HCT116 (cell line): ENCODE data around the gene CABLES1. TPM values are rescaled to one million over a fixed set of nuclear protein-coding genes. Genes with fewer than 3 reads are reported as not detected.

Experiments used
- ATAC-seq: fragments of 200-7000 bp; cut with Tn5 transposase; 2 replicates; pipeline ENCODE4 v1.9.1; 2020; ENCODE audit warnings: mild to moderate bottlenecking, moderate library complexity
- BruUV-seq: library from RNA; stranded (reverse); fragments of 400-500 nt; replicated peaks from 2 replicates; lab custom pipeline; 2021; lab: Mats Ljungman, UMichigan
- CTCF ChIA-PET: fragments of 300-600 bp; sonication (Branson Sonifier 250); formaldehyde crosslinking; loops from one replicate; lab custom pipeline; 2021; ENCODE audit warnings: antibody characterized with exemption; lab: Charles Lee
- POLR2A ChIA-PET: fragments of 300-600, 350-600 bp; sonication (Branson Sonifier 250); formaldehyde crosslinking; loops from one replicate; lab custom pipeline; 2021; ENCODE audit warnings: antibody characterized with exemption; lab: Charles Lee
- RAD21 ChIA-PET, 2 experiments: fragments of 300-600 bp; sonication (Branson Sonifier 250); formaldehyde crosslinking; loops; one replicate each; lab custom pipeline; 2023; ENCODE audit warnings: low total read pairs in 2 of 2; ENCODE audit not compliant: uncharacterized antibody in 2 of 2, unreplicated experiment in 2 of 2, low non-redundant PET in 1 of 2; lab: Charles Lee
- DNase-seq: peaks from one replicate; pipeline ENCODE4 v3.0.0-alpha.2; 2010; ENCODE audit warnings: low read depth, low spot score
- H2AFZ ChIP-seq: fragments of 200-600 bp; shearing (Covaris generic), sonication (generic); 2 replicates; pipeline ENCODE4 v1.6.1; 2017; ENCODE audit warnings: low read depth, mixed run types, mixed read lengths, antibody characterized with exemption, low read length; ENCODE audit not compliant: poor library complexity, severe bottlenecking
- H3K27ac ChIP-seq: 2 replicates; pipeline ENCODE4 v1.5.1; 2012; ENCODE audit warnings: low read depth, low read length
- H3K27me3 ChIP-seq: fragments of 200-600 bp; sonication (generic); 2 replicates; pipeline ENCODE4 v1.6.1; 2016; ENCODE audit warnings: mixed run types, low read length, mixed read lengths; ENCODE audit not compliant: insufficient read depth
- H3K36me3 ChIP-seq, 2 experiments: fragments of 200-500 bp in 1 of 2; fragments of 200-600 bp in 1 of 2; sonication (Bioruptor generic) in 1 of 2; sonication (generic) in 1 of 2; 2 replicates each; pipeline versions ENCODE4 v1.5.1 to v1.6.1; 2014 to 2016; ENCODE audit warnings: low read length in 2 of 2, inconsistent platforms in 1 of 2, mixed read lengths in 1 of 2, mixed run types in 1 of 2; ENCODE audit not compliant: insufficient read depth in 2 of 2, control insufficient read depth in 1 of 2
- H3K4me1 ChIP-seq, 2 experiments: fragments of 200-600 bp in 1 of 2; sonication (generic) in 1 of 2; 2 replicates each; pipeline versions ENCODE4 v1.5.1 to v1.6.1; 2012 to 2017; ENCODE audit warnings: low read length in 2 of 2, inconsistent platforms in 1 of 2, mild to moderate bottlenecking in 1 of 2, mixed read lengths in 1 of 2, mixed run types in 1 of 2, moderate library complexity in 1 of 2; ENCODE audit not compliant: insufficient read depth in 2 of 2, control insufficient read depth in 1 of 2
- H3K4me2 ChIP-seq: fragments of 200-600 bp; sonication (generic); 2 replicates; pipeline ENCODE4 v1.6.1; 2017; ENCODE audit warnings: mixed run types, low read length, mixed read lengths
- H3K4me3 ChIP-seq, 2 experiments: fragments of 200-600 bp in 1 of 2; sonication (generic) in 1 of 2; replicated peaks in 1 of 2; 2 replicates each; pipeline ENCODE4 v1.5.1; 2011 to 2016; ENCODE audit warnings: low read length in 2 of 2, control low read depth in 1 of 2, low read depth in 1 of 2, mild to moderate bottlenecking in 1 of 2, mixed read lengths in 1 of 2, mixed run types in 1 of 2
- H3K79me2 ChIP-seq: fragments of 200-600 bp; sonication (generic); 2 replicates; pipeline ENCODE4 v1.6.1; 2017; ENCODE audit warnings: mild to moderate bottlenecking, mixed run types, low read length, moderate library complexity, mixed read lengths; ENCODE audit not compliant: insufficient read depth
- H3K9ac ChIP-seq: fragments of 200-600 bp; sonication (generic); 2 replicates; pipeline ENCODE4 v1.6.1; 2016; ENCODE audit warnings: low read length, mixed read lengths
- H3K9me2 ChIP-seq: fragments of 200-600 bp; sonication (generic), shearing (Covaris generic); 2 replicates; pipeline ENCODE4 v1.6.1; 2017; ENCODE audit warnings: mixed run types, mild to moderate bottlenecking, moderate library complexity; ENCODE audit not compliant: insufficient read depth
- H3K9me3 ChIP-seq, 2 experiments: fragments of 200-500 bp in 1 of 2; fragments of 200-600 bp in 1 of 2; sonication (Bioruptor generic) in 1 of 2; sonication (generic) in 1 of 2; 2 replicates each; pipeline ENCODE4 v1.6.1; 2014 to 2017; ENCODE audit warnings: low read length in 2 of 2, mixed read lengths in 2 of 2, inconsistent platforms in 1 of 2, low read depth in 1 of 2, mild to moderate bottlenecking in 1 of 2, mixed run types in 1 of 2, moderate library complexity in 1 of 2; ENCODE audit not compliant: control insufficient read depth in 1 of 2, insufficient read depth in 1 of 2
- H4K20me1 ChIP-seq: fragments of 200-600 bp; sonication (generic), shearing (Covaris generic); 2 replicates; pipeline ENCODE4 v1.6.1; 2017; ENCODE audit warnings: mixed run types, mild to moderate bottlenecking, moderate library complexity; ENCODE audit not compliant: insufficient read depth
- CBX3 ChIP-seq: IDR thresholded peaks from 2 replicates; pipeline ENCODE4 v1.6.1; 2012; ENCODE audit warnings: low read depth
- CEBPB ChIP-seq: IDR thresholded peaks from 2 replicates; pipeline ENCODE4 v1.6.1; 2012; ENCODE audit warnings: low read depth
- EGR1 ChIP-seq: IDR thresholded peaks from 2 replicates; pipeline ENCODE4 v1.6.1; 2012; ENCODE audit warnings: low read depth
- EZH2phosphoT487 ChIP-seq: fragments of 200-600 bp; IDR thresholded peaks from 2 replicates; pipeline ENCODE4 v1.6.1; 2018; ENCODE audit warnings: antibody characterized with exemption, borderline replicate concordance
- FOSL1 ChIP-seq: IDR thresholded peaks from 2 replicates; pipeline ENCODE4 v1.6.1; 2012; ENCODE audit warnings: low read depth
- POLR2A ChIP-seq: IDR thresholded peaks from 2 replicates; pipeline ENCODE4 v1.7.0; 2011; ENCODE audit warnings: borderline replicate concordance; ENCODE audit not compliant: insufficient read depth, insufficient read length; ENCODE audit errors: extremely low read depth
- RAD21 ChIP-seq: IDR thresholded peaks from 2 replicates; pipeline ENCODE4 v1.6.1; 2012; ENCODE audit warnings: low read depth, mild to moderate bottlenecking
- SP1 ChIP-seq: IDR thresholded peaks from 2 replicates; pipeline ENCODE4 v1.6.1; 2012; ENCODE audit warnings: low read depth
- SRF ChIP-seq: IDR thresholded peaks from 2 replicates; pipeline ENCODE4 v1.6.1; 2012; ENCODE audit warnings: low read depth
- TCF7L2 ChIP-seq: IDR thresholded peaks from 2 replicates; pipeline ENCODE4 v1.7.0; 2011; ENCODE audit warnings: borderline replicate concordance, inconsistent platforms; ENCODE audit not compliant: insufficient read depth, insufficient read length; ENCODE audit errors: extremely low read depth
- YY1 ChIP-seq: IDR thresholded peaks from 2 replicates; pipeline ENCODE4 v1.6.1; 2011; ENCODE audit warnings: low read length, low read depth, moderate library complexity, mild to moderate bottlenecking; ENCODE audit not compliant: insufficient replicate concordance; ENCODE audit errors: extremely low read depth
- ZFX ChIP-seq: fragments of 450-650 bp; IDR thresholded peaks from 2 replicates; pipeline ENCODE4 v1.6.1; 2017
- ZNF274 ChIP-seq: fragments of 200-500 bp; sonication (Bioruptor generic); IDR thresholded peaks from 2 replicates; pipeline ENCODE4 v1.6.1; 2014; ENCODE audit warnings: mild to moderate bottlenecking, low read depth, low read length, inconsistent platforms
- intact Hi-C: fragments of 100-400 bp; cut with micrococcal nuclease; formaldehyde crosslinking; loops from 2 replicates; pipeline ENCODE4 v1.10.0; 2022
- total RNA-seq: library from RNA; stranded (reverse); gene quantifications from one replicate; pipeline ENCODE4 v1.2.1, GENCODE V29; 2021; ENCODE audit not compliant: unreplicated experiment
- TF ChIP-seq, protein P1 (sequence below): IDR thresholded peaks from 2 replicates; pipeline ENCODE4 v1.6.1; 2012
- TF ChIP-seq, protein P2 (sequence below): IDR thresholded peaks from 2 replicates; pipeline ENCODE4 v1.6.1; 2012

Gene CABLES1
- total RNA-seq, 1 experiment from 2014 or later: 7.7 TPM

DNA sequence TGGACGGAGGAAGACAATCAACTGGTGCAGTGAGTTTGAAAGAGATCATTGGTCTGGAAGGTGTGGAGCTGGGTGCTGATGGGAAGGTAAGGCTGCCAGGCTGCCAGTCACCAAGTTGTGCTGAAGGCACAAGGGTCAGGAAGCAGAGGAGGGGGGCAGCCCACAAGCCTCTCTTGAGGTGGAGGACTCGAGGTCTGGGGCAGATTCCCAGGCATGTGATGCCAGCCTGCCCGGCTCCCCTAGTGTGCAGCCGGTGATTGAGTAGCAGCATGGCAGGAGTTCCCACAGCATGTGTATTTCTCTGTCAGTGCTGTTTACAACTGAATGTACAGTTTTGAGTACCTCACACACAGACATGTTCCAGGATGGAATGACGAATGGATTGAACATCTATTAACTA, 99.3 kb downstream of the CABLES1 start:
- H3K4me3 ChIP-seq: no peak overlapping the region
- H3K9me2 ChIP-seq: no peaks in the 10 kb centered on the region
- BruUV-seq: no TSS peak
- H3K36me3 ChIP-seq: no peaks in the 10 kb centered on the region
- no peak overlapping the region for H3K27ac ChIP-seq
- no peak for ATAC-seq
- no peaks in the 10 kb centered on the region for H3K27me3 ChIP-seq
- no peaks in the 10 kb centered on the region for H4K20me1 ChIP-seq
- no peaks in the 10 kb centered on the region for H3K79me2 ChIP-seq
- no peaks in the 10 kb centered on the region for H3K9me3 ChIP-seq
- TF ChIP-seq, protein P1, sequence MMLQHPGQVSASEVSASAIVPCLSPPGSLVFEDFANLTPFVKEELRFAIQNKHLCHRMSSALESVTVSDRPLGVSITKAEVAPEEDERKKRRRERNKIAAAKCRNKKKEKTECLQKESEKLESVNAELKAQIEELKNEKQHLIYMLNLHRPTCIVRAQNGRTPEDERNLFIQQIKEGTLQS: no peak
- TF ChIP-seq, protein P2, sequence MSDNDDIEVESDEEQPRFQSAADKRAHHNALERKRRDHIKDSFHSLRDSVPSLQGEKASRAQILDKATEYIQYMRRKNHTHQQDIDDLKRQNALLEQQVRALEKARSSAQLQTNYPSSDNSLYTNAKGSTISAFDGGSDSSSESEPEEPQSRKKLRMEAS: no peak
- TF ChIP-seq YY1 (no peak), SRF (no peak), EZH2phosphoT487 (no peak), ZNF274 (no peak), SP1 (no peak), RAD21 (no peak), TCF7L2 (no peak), ZFX (no peak), FOSL1 (no peak), CEBPB (no peak), EGR1 (no peak), POLR2A (no peak), CBX3 (no peak)
- ChIA-PET RAD21 (no interaction called here), CTCF (no interaction called here), POLR2A (no interaction called here)
- DNase-seq: no peak
- H3K9ac ChIP-seq: no peak overlapping the region
- no peak overlapping the region for H3K4me2 ChIP-seq
- intact Hi-C loops: no loop called here
- H2AFZ ChIP-seq: no peak overlapping the region
- 0 out of 4 replicates have a peak, but pooled peaks cover 0 to 2% of the 10 kb centered on the region in 2 experiments for H3K4me1 ChIP-seq
